Gastroesophageal sphincter (tissue), 4 donors: ENCODE data around the gene INSM2. TPM values are rescaled to one million over a fixed set of nuclear protein-coding genes. Genes with fewer than 3 reads are reported as not detected.

Experiments
- ATAC-seq: fragments of 150-250 bp; one replicate; pipeline ENCODE4 v1.9.1; 2016; ENCODE audit warnings: mild to moderate bottlenecking, moderate library complexity
- H3K27ac ChIP-seq, 4 donors: fragments of 200-600 bp; sonication (generic) in 3 of 4; 1 replicate in 3 of 4; 2 replicates in 1 of 4; pipeline ENCODE4 v1.5.1; 2016 to 2019
- H3K27me3 ChIP-seq: fragments of 200-600 bp; sonication (generic); one replicate; pipeline ENCODE4 v1.5.1; 2019
- H3K36me3 ChIP-seq, 2 donors: fragments of 200-600 bp; sonication (generic); one replicate each; pipeline ENCODE4 v1.5.1; 2019; ENCODE audit warnings: control low read depth in 1 of 2
- H3K4me1 ChIP-seq, 3 donors: fragments of 200-600 bp; sonication (generic); 1 replicate in 2 of 3; 2 replicates in 1 of 3; pipeline ENCODE4 v1.5.1; 2016 to 2019; ENCODE audit warnings: control low read depth in 2 of 3
- H3K4me3 ChIP-seq, 2 donors: fragments of 200-600 bp; sonication (generic); one replicate each; pipeline ENCODE4 v1.5.1; 2019; ENCODE audit warnings: mild to moderate bottlenecking in 1 of 2, moderate library complexity in 1 of 2
- H3K9me3 ChIP-seq, 3 donors: fragments of 200-600 bp; sonication (generic); one replicate each; pipeline ENCODE4 v1.5.1; 2017 to 2019; ENCODE audit warnings: control low read depth in 2 of 3
- CTCF ChIP-seq, 4 experiments: fragments of 200-600 bp in 2 of 4; fragments of 450-650 bp in 2 of 4; sonication (generic) in 1 of 4; IDR thresholded peaks; one replicate each; pipeline ENCODE4 v1.5.1; 2017 to 2019; ENCODE audit warnings: antibody characterized with exemption in 4 of 4, mild to moderate bottlenecking in 2 of 4, moderate library complexity in 2 of 4
- EP300 ChIP-seq: sonication (generic); formaldehyde crosslinking; IDR thresholded peaks from one replicate; pipeline ENCODE4 v1.6.1; 2017; ENCODE audit warnings: antibody characterized with exemption, mild to moderate bottlenecking
- POLR2A ChIP-seq, 2 donors: fragments of 450-650 bp; IDR thresholded peaks; one replicate each; pipeline ENCODE4 v1.6.1; 2017; ENCODE audit warnings: antibody characterized with exemption in 2 of 2, mild to moderate bottlenecking in 2 of 2, moderate library complexity in 1 of 2
- POLR2AphosphoS5 ChIP-seq: sonication (generic); formaldehyde crosslinking; IDR thresholded peaks from one replicate; pipeline ENCODE4 v1.6.1; 2017; ENCODE audit warnings: antibody characterized with exemption
- WGBS, 2 donors: methylation state at CpG; one replicate each; pipeline ENCODE4 v1.1.5; 2018; ENCODE audit warnings: low coverage in 1 of 2; 5-methylcytosine and 5-hydroxymethylcytosine counted together
- total RNA-seq, 4 donors: library from RNA; depleted of rRNA; stranded (reverse); fragments of >200 nt; gene quantifications; one replicate each; pipeline ENCODE4 v1.1.0, GENCODE V29; 2016

INSM2 gene
- total RNA-seq, 4 donors from 2014 or later: 0.23 TPM; not detected in 3

DNA sequence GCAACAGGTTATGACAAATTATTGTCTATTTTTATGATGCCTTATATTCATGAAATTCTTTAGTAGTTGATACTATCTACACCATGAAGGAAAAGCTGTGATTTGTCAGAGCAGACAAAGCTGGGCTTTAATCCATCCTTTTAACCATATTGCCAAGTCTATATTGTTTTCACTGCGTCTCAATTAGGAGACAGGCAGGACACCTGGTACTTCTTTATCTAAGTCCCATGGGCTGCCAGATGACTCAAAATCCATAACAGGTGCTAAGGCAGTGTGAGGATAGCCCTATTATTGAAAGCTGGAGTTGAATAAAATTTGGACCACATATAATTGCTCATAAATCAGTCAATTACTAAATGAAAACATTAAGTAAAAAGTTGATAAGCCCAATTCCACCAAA is 22.6 kb downstream of the INSM2 start:
- 38 to 88% methylated on average over 1 of the region's 1 CpG for WGBS, 2 donors
- no peak for ATAC-seq
- peaks cover 0 to 6% of the 10 kb centered on the region in 2 donors for H3K36me3 ChIP-seq
- TF ChIP-seq POLR2AphosphoS5 (no peak), POLR2A (IDR thresholded peaks at IDR 0.05) (no peak), EP300 (no peak)
- H3K4me1 ChIP-seq: no peaks in the 10 kb centered on the region
- no peak overlapping the region for H3K27ac ChIP-seq
- no peaks in the 10 kb centered on the region for H3K9me3 ChIP-seq
- H3K27me3 ChIP-seq: no peaks in the 10 kb centered on the region
- H3K4me3 ChIP-seq: no peak overlapping the region

GRCh38 chr14:35557221-35557747 is 23.3 kb downstream of the INSM2 start:
- no peaks in the 10 kb centered on the region for H3K4me1 ChIP-seq
- H3K36me3 ChIP-seq: peaks cover 0 to 6% of the 10 kb centered on the region in 2 donors
- no peak overlapping the region for H3K27ac ChIP-seq
- no peaks in the 10 kb centered on the region for H3K27me3 ChIP-seq
- TF ChIP-seq EP300 (no peak), POLR2AphosphoS5 (no peak), CTCF (IDR thresholded peaks at IDR 0.05) (no peak), POLR2A (IDR thresholded peaks at IDR 0.05) (no peak)
- H3K4me3 ChIP-seq: no peak overlapping the region
- no peak for ATAC-seq
- H3K9me3 ChIP-seq: no peaks in the 10 kb centered on the region

- Histone ChIP-seq H3K36me3 (peaks cover 0 to 6% of the 10 kb centered on the region in 2 donors), H3K4me1 (no peaks in the 10 kb centered on the region), H3K9me3 (no peaks in the 10 kb centered on the region), H3K27me3 (no peaks in the 10 kb centered on the region), H3K27ac (no peak overlapping the region), H3K4me3 (no peak overlapping the region)
- ATAC-seq: no peak
- WGBS, 2 donors: 53 to 64% methylated on average over 2 of the region's 2 CpGs
- TF ChIP-seq POLR2A (IDR thresholded peaks at IDR 0.05) (no peak), POLR2AphosphoS5 (no peak), EP300 (no peak), CTCF (IDR thresholded peaks at IDR 0.05) (no peak)
Measured at GRCh38 chr14:35558680-35559079, 24.7 kb downstream of the INSM2 start.

DNA sequence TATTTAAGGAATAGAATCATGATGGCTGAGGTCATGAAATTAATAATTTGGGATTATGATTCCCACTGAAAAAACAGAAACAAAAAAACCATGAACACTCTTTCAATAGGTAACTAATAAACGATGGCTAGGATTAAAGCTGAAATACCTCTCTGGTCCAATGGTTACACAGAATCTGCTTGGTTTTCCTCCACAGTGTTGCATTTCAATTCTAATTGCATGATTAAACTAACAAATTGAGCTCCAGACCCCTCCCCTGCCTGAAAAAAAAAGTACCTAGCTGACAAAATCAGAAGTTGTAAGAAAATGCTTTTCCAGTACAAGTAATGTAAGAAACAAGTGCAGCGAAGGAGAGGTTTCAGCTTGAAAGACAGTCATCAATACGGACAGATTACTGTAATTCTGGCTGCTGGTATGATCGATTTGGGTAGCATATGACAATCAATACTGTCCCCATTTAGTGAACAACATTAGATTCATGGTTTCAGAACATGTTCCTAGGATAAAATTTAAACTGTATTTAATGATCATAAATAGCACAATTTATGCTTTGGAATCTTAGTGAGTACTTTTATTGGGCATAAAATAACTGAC is 32.0 kb downstream of the INSM2 start:
- no peak for TF ChIP-seq EP300
- no peak for TF ChIP-seq CTCF (IDR thresholded peaks at IDR 0.05)
- TF ChIP-seq POLR2AphosphoS5: no peak
- no peak for TF ChIP-seq POLR2A (IDR thresholded peaks at IDR 0.05)
- H3K4me1 ChIP-seq: no peaks in the 10 kb centered on the region
- no peak for ATAC-seq
- no peaks in the 10 kb centered on the region for H3K27me3 ChIP-seq
- no peak overlapping the region for H3K27ac ChIP-seq
- H3K9me3 ChIP-seq: no peaks in the 10 kb centered on the region
- 97 to 98% methylated on average over 3 to 4 of the region's 4 CpGs for WGBS, 2 donors
- no peak overlapping the region for H3K4me3 ChIP-seq
- H3K36me3 ChIP-seq: peaks cover 0 to 14% of the 10 kb centered on the region in 2 donors

DNA sequence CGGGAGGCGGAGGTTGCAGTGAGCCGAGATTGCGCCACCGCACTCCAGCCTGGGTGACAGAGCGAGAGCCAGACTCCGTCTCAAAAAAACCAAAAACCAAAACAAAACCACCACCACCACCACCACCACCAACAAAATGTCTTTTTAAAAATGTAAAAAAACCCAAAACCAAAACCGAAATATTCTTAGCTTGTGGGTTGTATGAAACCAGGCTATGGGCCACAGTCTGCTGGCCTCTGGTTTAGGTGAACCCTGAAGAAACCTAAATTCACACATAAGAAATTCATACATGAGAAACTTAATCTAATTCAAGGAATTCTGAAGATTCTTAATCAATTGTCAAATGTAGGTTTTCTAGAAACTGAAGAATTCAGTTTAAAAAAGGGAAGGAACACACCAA is 37.6 kb downstream of the INSM2 start:
- Histone ChIP-seq H3K4me3 (no peak overlapping the region), H3K36me3 (peaks cover 0 to 34% of the 10 kb centered on the region in 2 donors), H3K27me3 (no peaks in the 10 kb centered on the region), H3K4me1 (no peaks in the 10 kb centered on the region), H3K27ac (no peak overlapping the region), H3K9me3 (no peaks in the 10 kb centered on the region)
- 92 to 100% methylated on average over 1 to 5 of the region's 8 CpGs for WGBS, 2 donors
- no peak for ATAC-seq
- TF ChIP-seq POLR2AphosphoS5: no peak
- TF ChIP-seq POLR2A (IDR thresholded peaks at IDR 0.05): no peak
- no peak for TF ChIP-seq CTCF (IDR thresholded peaks at IDR 0.05)
- TF ChIP-seq EP300: no peak
